22Rv1 (cell line): ENCODE results near the gene ACAP2.
"Not testable (repeated sequence)": the region's sequence is repeated elsewhere in the genome, so short reads cannot be mapped to it uniquely, and the experiment has no call there.

ENCODE experiments used
- H3K27ac ChIP-seq: fragments of 450-650 bp; 2 replicates; pipeline ENCODE4 v1.5.1; 2017
- CTCF ChIP-seq: fragments of 450-650 bp; IDR thresholded peaks from 2 replicates; pipeline ENCODE4 v1.5.1; 2017; ENCODE audit warnings: mild to moderate bottlenecking
- ZFX ChIP-seq: fragments of 450-650 bp; IDR thresholded peaks from 2 replicates; pipeline ENCODE4 v1.6.1; 2017; ENCODE audit warnings: antibody characterized with exemption, borderline replicate concordance

The ACAP2 gene

GRCh38 chr3:195239121-195239520 is 203.7 kb downstream of the ACAP2 start:
- no peak overlapping the region for H3K27ac ChIP-seq

GRCh38 chr3:195238586-195239118 is 204.2 kb downstream of the ACAP2 start:
- no peak overlapping the region for H3K27ac ChIP-seq
- no peak for TF ChIP-seq ZFX
- TF ChIP-seq CTCF = no peak

More at GRCh38 chr3:195239121-195239520, 203.7 kb downstream of the ACAP2 start:
- TF ChIP-seq ZFX (no peak), CTCF (no peak)

GRCh38 chr3:195238081-195238571 is 204.7 kb downstream of the ACAP2 start:
- TF ChIP-seq CTCF (no peak), ZFX (no peak)
- H3K27ac ChIP-seq = no peak overlapping the region

GRCh38 chr3:195236801-195237570 is 205.8 kb downstream of the ACAP2 start:
- TF ChIP-seq CTCF = no peak
- TF ChIP-seq ZFX = no peak
- H3K27ac ChIP-seq = no peak overlapping the region

GRCh38 chr3:195236076-195236798 is 206.6 kb downstream of the ACAP2 start:
- TF ChIP-seq ZFX (no peak), CTCF (no peak)
- no peak overlapping the region for H3K27ac ChIP-seq

GRCh38 chr3:195230244-195230643 is 212.6 kb downstream of the ACAP2 start:
- no peak overlapping the region for H3K27ac ChIP-seq
- TF ChIP-seq CTCF (no peak), ZFX (no peak)

GRCh38 chr3:195228886-195229285 is 213.9 kb downstream of the ACAP2 start:
- H3K27ac ChIP-seq = not testable (repeated sequence)
